HG03060 (cell line): ENCODE measurements around the gene LCNL1.

Source experiments
- ATAC-seq: cut with Tn5 transposase; IDR thresholded peaks from one replicate; pipeline ENCODE4 v1.9.1; 2021; ENCODE audit warnings: low read depth, moderate number of reproducible peaks; ENCODE audit not compliant: unreplicated experiment

The LCNL1 gene

DNA sequence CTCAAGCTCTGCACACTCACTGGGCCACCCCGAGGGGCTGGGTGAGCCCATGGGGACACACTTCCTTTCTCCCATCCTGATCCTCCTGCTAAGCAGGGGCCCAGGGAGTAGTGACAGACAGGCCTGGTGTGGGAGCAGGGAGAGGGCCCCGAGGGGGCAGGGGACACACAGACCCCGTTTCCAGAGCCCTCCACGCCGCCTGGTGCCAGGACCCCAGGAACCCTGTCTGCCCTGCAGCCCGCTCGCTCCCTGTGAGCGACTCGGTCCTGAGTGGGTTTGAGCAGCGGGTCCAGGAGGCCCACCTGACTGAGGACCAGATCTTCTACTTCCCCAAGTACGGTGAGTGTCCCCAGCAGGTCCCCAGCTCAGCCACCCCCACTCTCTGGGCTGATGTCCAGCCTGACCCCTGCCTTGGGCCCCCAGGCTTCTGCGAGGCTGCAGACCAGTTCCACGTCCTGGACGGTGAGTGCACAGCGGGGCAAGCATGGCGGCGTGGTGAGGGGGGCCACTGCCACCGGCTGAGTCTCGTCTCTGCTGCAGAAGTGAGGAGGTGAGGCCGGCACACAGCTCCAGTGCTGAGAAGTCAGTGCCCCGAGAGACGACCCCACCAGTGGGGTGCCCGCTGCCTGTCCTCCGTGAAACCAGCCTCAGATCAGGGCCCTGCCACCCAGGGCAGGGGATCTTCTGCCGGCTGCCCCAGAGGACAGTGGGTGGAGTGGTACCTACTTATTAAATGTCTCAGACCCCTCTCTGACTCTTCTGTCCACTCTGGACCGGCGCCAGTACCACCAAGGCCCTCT is 36.4 kb upstream of the LCNL1 start:
- ATAC-seq, result no peak

DNA sequence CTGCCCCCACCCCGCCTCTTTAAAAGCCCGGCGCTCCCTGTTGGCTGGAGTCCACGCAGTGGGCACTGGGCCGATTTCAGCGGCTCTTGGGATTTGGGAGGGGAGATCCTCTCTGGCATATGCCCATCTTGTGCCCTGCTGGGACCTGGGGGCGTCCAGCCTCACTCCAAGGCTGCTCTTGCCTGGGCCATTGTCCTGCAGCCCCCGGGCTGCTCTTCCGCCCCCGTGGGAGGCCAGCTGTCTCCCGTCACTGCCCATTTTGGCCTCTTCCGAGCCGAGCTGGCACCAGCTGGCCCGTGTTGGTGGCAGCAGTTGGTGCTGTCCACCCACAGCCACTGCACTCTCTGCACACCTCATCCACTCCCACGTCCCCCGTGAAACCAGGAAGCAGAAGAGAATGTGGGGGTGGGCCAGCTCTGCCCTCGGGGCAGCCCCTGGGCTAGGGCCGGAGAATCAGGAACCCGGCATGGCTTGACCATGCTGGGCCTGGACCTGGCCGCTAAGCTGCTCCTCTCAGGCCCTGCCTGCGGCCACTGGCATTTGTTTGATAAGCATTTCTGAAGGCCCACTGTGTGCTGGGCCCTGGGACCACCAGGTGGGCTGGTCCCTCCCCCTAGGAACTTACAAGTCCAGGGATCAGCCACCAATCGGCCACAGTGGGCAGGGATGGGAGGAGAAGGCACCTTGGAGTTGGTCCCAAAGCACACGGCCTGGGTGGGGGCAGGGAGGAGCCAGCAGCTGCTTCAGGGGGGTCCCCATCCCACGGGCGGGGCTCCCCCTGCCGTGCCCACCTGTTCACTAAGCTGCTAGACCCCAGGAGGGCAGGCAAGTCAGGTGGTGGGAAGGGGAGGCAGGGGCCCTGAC is 35.5 kb upstream of the LCNL1 start:
- no peak for ATAC-seq

DNA sequence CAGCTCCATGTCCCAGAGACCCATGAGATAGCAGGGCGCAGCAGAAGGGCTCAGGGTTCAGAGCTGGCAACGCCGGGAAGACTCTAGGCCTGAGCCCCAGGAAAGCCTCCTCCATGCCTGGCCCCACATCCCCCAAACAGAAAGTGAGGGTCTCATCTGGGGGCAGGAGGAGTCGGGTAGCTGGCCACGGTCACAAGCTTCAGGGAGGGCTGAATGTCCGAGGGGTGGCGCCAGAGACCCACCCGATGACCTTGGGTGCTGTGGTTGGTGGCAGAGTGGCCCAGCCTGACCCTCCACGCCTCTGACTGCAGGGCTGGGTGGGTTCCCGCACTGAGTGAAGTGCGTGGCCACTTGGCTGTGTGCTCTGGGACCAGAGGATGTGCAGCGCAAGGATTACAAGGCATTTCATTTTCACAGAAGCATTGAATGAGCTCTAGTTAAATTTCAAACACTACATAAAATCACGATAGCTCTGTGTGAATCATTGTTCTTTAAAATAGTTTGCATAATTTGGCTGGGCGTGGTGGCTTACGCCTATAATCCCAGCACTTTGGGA is 34.8 kb upstream of the LCNL1 start:
- ATAC-seq, result no peak

DNA sequence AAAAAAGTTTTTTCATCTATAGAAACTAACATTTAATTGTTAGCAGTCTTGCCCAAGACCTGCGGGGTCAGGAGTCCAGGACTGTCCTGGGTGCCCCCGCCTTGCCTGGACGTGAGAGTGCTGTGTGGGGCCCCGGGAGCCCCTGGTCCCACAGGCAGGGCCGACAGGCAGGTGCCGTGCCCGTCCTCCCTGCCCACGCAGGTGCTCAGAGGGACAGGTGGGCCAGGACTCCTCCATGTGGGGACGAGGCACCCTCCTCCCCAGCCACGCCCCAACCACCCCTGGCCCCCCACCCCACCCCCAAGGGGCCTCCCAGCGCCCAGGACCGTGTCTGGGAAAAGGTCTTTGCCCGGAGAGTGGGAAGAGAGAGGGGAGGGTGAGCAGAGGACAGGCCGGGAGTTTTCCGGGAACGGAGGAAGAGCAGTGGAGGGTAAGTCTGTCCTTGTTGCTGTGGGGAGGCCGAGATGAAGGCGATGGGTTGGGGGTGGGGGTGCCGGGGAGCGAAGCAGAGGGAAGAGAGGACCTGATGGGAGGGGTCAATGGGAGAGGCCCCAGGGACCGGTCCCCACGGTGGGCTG is 33.5 kb upstream of the LCNL1 start:
- no peak for ATAC-seq

DNA sequence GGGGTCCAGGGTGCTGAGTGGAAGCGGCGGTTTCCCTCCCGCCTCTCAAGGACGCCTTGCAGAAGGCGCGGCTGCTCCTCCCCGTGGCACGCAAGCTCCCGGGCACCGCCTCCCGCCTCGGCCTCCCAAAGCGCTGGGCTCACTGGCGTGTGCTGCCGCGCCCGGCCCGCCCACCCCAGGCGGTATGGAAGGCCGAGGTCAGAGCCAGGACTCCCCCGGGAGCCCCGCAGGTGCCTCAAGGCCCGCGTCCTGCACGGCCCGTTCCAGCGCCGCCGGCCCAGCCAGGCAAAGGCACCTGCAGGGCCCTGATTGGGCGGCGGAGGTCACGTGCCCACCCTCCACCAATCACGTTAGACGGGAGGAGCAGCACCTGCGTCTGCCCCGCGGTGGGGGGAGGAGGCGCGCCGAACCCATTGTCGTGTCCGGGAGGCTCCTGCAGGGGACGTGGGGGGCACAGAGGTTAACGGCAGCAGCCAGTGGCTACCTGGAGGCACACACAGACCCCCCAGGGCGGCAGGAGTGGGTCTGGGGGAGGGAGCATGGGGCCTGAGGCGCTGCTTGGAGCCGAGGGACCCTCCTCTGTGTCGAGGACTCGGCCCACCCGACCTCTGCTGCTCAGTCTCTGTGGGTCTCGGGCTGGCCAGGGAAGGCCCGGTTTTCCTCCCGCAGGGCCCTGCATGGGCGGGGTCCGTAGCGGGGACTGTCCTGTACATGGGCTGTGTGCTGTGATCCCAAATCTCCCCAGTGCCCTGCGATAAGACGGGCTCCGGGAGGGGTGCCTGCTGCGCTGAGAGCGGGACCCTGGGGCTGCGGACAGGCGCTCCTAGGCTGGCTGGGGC is 32.8 kb upstream of the LCNL1 start:
- ATAC-seq, result peak; percentile 65

DNA sequence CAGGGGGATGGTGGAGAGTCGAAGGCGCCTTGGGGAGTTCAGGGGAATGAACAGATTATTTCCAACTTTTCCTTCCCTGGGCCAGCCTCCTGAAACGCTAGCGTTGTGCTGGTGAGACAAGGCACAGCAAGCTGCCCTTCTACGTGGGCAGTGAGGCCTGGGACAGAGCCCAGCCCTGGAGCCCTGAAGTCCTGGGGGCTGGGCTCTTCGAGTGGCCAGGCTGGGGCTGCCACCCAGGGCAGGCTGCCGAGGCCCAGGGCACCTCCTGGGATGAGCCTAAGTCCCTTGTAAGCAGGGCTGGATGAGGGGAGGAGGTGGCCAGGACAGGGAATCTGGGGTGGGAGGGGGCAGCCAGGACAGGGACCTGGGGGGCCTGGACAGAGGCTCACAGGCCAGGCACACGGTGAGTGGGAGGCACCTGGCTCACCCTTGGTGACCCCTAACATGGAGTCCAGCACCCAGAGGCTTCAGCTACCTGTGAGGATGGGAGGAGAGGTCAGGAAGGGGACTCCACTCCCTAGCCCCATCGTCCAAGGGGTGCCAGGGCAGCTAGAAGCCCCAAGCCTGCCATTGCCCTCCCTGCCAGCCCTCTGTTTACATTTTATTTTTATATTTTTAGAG is 32.0 kb upstream of the LCNL1 start:
- ATAC-seq, result no peak

DNA sequence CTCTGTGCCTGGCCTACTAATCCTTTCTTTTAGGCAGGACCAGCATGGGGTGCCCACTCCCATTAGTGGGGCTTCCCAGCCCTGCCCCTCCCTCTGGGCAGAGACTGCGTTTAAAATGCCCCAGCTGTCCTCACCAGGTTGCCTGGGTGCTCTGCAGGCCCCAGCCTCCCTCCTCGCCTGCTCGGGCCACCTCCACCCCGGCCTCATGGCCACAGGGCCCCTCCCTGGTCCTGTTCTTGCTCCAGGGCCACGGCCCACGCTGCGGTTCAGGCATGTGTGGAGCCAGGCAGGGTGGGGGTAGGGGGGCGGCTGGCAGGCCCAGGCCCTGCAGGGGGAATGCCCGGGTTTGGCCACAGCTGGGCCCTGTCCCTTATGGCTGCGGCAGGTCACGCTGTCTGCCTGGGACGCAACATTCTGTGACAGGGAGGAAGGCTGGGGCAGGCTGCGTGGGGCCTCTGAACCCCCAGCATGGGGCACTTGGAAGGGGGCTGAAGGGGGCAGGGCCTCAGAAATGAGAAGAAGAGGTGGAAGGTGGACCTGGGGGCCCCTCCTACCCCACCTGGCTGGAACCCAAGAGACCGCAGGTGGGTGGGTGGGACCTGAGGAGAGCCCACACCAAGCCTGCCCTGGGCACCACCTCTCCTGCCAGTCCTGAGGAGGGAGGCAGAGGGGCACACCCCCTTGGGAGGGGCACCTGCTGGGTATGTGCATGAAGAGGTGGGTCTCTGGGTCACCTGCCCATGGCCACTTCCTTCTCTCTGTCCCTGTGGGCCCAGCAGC is 31.1 kb upstream of the LCNL1 start, which contains the start of gene LCN12:
Gene LCN12 (plus strand): TSS at position 733 of the 780 bp plus-strand sequence. CDS start 55 bp downstream, outside the sequence.
- no peak for ATAC-seq

DNA sequence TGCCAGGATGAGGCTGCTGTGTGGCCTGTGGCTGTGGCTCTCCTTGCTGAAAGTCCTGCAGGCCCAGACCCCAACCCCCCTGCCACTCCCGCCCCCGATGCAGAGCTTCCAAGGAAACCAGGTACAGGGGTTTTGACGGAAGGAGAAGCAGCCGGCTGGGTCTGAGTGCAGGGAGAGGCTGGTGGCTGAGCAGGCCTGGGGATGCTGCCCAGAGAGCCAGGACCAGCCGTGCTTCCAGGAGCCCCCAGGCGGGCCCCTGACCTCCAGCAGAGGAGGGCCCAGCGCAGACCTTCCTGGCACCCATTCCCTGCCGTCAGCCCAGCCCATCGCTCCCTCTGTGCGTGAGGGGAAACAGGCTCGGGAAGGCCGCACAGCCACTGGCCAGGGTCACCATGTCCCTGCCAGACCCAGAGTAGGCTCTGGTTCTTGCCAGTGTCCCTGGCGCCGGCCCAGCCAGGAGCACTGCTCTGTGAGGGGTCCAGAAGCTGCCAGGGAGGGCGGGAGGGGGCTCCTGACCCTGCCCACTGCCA is 30.4 kb upstream of the LCNL1 start:
- no peak for ATAC-seq

DNA sequence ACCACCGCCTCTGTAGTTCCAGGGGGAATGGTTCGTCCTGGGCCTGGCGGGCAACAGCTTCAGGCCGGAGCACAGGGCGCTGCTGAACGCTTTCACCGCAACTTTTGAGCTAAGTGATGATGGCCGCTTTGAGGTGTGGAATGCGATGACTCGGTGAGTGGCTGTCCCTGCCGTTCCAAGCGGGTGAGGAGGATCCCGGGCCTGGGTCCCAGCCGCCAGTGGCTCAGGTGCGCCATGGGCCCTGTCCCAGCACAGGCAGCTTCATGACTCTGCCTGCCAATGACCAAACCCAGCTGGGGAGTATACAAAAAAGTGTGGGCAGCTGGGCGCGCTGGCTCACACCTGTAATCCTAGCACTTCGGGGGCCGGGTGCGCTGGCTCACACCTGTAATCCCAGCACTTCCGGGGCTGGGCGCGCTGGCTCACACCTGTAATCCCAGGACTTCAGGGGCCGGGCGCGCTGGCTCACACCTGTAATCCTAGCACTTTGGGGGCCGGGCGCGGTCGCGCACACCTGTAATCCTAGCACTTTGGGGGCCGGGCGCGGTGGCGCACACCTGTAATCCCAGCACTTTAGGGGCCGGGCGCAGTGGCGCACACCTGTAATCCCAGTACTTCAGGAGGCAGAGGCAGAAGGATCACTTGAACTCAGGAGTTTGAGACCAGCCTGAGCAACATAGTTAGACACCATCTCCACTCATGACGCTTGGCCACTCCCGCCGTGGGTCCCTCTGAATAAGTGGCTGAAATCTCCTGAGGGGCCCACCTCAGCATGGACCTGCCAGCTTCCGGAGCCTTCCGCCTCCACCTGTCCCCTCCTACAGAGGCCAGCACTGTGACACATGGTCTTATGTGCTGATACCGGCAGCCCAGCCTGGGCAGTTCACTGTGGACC is 29.7 kb upstream of the LCNL1 start:
- ATAC-seq, result no peak

DNA sequence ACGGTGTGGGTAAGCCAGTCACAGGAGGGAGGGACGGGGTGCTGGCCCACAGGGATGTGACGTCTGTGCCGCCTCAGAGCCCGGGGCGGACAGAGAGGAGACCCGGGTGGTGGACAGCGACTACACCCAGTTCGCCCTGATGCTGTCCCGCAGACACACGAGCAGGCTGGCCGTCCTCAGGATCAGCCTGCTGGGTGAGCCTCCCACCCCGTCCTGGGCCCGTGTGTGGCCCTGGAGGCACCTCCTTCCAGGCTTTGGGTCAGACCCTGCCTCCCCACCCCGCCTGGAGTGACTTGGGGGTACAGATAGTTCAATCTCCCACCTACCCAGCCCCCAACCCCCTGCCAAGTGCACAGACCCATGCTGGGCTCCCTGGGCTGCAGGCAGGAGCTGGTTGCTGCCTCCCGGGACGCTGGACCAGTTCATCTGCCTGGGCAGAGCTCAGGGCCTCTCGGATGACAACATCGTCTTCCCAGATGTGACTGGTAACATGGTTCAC is 29.0 kb upstream of the LCNL1 start:
- ATAC-seq, result no peak

DNA sequence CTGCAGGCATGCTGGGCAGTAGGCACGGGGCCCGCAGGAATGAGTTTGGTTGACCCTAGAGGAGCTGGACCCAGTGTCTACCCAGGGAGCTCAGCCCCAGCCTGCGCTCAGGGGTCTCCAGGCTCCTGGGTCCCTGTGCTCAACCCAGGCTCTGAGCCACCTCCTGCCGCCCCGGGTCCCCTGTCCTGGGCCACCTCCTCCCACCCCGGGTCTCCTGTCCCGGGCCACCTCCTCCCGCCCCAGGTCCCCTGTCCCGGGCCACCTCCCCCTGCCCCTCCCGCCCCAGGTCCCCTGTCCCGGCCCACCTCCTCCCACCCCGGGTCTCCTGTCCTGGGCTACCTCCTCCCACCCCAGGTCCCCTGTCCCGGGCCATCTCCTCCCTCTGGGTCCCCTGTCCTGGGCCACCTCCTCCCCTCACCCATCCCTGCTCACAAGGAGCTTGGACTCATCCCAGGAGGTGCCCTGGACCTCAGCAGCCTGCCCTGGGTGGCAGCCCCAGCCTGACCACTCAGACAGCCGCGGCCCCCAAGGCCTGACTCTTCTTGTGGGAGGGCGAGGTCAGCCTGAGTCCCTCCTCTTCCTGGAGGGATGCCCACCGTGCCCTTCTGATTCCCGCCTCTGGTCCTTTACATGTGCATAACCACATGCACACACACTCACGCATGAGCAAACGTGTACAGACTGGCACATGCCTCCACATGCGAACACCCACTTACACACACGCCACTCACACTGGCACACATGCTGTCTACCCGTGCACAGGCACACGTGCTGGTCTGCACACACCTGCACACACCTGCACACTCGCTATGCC is 28.3 kb upstream of the LCNL1 start:
- no peak for ATAC-seq

DNA sequence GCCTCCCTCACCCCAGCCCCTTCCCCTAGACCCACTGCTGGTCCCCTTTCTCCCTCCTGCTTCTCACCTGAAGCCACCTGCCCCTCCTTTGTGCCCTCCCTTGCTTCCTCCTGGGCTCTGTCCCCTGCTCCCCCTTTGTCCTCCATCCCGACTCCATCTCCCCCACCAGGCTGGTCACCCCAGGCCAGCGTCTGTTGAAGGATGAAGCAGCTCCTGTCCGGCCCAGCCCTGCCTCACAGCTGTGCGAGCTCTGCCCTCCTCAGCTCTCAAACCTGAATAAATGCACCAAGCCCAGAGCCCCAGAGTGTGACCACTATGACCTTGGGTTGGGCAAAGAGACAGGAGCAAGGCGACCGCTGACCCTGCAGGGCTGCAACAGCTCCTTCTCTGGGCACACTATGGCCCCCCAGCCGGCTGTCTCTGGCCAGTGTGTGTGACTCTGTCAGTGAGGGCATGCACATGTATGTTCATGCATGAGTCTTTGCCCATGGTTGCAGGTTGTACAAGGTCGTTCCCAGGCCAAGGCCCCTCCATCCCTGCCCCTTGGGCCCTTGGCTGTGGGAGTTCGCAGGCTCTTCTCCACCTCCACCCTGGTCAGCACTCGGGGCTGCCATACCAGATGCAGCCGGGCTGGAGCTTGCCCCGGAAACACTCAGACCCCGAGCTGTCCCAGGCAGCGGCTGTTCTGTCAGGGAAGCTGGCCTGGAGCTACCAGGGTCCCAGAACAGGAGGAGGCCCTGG is 27.4 kb upstream of the LCNL1 start:
- ATAC-seq, result no peak

DNA sequence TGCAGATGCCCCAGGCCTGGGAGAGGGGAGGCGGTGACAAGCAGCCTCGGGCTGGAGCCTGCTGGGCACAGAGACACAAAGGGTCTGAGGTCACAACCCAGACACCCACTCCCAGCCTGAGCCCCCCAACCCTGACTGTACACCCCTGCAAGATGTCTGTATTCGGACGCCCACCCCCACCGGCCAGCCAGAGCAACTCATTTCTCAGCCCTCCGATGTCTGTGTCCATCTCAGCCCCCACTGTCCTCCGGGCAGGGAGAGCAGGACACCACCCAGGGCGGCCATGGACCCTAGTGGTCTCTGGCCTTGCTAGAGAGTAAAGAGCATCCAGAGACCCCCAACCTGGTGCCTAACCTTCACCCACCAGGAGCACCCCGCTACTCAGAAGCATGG is 26.9 kb upstream of the LCNL1 start:
- no peak for ATAC-seq

DNA sequence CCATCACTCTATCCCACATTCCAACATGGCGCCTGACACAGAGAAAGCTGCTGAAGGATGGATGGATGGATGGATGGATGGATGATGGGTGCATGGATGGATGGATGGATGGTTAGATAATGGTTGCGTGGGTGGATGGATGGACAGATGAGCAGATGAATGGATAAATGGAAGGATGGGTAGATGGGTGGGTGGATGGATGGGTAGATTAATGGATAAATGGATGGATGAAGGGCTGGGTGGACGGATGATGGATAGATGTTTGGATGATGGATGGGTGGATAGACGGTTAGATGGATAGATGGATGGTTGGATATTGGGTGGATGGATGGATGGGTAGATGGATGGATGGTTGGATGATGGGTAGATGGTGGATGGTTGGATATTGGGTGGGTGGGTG is 26.2 kb upstream of the LCNL1 start:
- no peak for ATAC-seq

DNA sequence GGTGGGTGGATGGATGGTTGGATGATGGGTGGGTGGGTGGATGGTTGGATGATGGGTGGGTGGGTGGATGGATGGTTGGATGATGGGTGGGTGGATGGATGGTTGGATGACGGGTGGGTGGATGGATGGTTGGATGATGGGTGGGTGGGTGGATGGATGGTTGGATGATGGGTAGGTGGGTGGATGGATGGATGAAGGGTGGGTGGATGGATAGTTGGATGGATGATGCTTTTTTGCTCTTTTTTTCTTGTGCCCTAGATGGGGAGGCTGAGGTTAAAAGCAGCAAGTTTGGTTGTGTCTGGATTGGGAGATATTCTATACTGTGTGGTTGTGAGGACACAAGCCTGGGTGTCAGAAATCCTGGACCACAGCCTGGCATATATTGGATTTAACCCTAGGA is 25.3 kb upstream of the LCNL1 start:
- no peak for ATAC-seq

DNA sequence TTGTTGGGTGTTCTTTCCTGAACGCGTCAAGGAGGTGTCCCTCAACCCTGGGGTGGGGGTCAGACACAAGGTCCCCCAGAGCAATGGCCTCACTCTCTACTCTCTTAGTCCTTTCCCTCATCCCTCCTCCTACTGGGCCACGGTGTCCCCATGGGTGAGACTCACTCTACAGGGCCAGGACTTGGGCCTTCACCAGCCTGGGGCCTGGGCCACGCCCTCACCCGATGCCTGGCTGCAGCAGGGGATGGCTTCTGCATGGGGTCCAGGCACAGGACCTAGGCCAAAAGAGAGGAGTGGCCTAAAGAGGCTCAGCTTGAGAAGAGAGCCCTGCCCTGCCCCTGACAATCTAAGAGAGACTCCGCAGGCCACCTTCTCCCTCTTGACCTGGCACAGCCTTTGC is 24.9 kb upstream of the LCNL1 start:
- no peak for ATAC-seq
